ENCODE measurements around the gene MIDN.

DNA sequence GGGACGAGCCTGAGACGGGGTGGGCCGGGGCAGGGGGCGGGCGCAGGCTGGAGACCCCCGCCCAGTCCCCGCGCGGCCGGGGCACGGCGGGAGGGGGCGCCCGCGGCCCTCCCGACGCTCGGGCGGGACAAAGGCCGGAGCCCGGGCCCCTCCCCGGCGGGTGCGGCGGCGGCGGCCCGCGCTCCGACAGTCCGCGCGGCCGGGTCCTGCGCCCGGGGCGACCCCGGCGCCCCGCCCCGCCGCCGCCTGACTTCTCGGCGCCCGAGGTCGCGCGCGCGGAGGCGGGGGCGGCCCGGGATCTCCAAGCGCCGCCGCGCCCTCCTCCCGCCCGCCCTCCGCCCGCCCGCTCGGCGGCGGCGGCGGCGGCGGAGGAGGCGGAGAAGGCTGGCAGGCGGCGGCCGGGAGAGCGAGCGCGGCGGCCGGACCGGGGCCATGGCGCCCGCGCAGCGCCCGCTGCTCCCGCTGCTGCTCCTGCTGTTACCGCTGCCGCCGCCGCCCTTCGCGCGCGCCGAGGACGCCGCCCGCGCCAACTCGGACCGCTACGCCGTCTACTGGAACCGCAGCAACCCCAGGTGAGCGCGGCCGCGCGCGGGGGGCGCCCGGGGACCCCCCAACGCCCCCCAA, 37.5 kb downstream of the MIDN start, which contains the start of gene EFNA2:
- TF ChIP-seq POLR2A (IDR thresholded peaks at IDR 0.05) (no peak), POLR2AphosphoS5 (IDR thresholded peaks at IDR 0.05) (no peak)

All from breast epithelium (tissue), 3 donors.